Measurements from ENCODE around the gene DACH2. TPM values are rescaled to one million over a fixed set of nuclear protein-coding genes. Genes with fewer than 3 reads are reported as not detected.
"Not testable (repeated sequence)": the region's sequence is repeated elsewhere in the genome, so short reads cannot be mapped to it uniquely, and the experiment has no call there.

The DACH2 gene
- 0.17 TPM in 1 of 2 replicates, not detected in the other for polyA plus RNA-seq (2014; cell fraction: cytosol; rRNA removed)
- 0.05 TPM in 1 of 2 replicates, not detected in the other for polyA plus RNA-seq (2014; cell fraction: nucleus; rRNA removed)

DNA sequence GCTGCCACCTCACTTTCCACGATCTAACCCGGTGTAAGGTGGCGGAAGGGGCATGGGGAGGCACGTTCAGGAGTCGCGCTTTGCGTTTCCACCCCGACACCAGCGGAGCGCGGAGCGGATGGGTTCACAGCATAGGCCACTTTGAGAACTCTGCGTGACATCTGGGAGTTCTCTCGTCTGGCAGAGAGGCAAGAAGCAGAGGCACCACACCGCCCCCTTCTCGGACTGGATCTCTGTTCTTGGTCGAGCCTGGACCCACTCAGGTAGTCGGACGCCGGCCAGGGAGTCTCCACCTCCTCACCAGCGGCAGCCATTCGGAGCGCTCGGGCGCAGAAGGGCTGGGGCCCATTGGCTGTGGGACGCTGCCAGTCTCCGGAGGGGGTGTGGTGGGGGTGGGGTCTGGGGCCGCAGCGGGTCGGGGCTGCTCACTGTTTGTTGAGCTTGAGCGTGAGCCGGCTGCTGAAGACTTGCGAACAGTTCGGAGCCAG, at the start of gene DACH2:
DACH2 (plus strand) TSS at position 428 of the 488 bp plus-strand sequence.
- peak; percentile 66 for DNase-seq (ENCODE audit: low spot score)

- DNase-seq (ENCODE audit: low spot score) = no peak
Observed at GRCh38 chrX:86102341-86102740, 45.9 kb upstream of the DACH2 start.

DNA sequence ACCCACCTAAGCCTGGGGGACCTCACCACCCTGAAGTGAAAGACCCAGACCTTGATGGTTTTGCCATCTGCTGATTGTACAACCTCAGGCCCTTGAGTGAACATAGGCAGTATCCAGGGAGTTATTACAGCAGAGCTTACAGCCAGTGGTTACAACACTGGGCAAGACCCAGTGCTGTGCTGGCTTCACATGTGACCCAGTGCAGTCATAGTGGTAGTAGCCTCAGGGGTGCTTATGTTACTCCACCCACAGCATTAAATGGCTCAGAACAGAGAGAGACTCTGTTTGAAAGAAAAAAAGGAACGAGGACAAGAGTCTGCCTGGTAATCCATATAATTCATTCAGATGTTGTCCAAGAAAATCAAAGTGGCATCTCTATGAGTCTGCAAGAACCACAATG, 45.2 kb upstream of the DACH2 start:
- DNase-seq (ENCODE audit: low spot score) = no peak

- DNase-seq (ENCODE audit: low spot score) = no peak
Observed at GRCh38 chrX:86104526-86104925, 43.7 kb upstream of the DACH2 start.

DNA sequence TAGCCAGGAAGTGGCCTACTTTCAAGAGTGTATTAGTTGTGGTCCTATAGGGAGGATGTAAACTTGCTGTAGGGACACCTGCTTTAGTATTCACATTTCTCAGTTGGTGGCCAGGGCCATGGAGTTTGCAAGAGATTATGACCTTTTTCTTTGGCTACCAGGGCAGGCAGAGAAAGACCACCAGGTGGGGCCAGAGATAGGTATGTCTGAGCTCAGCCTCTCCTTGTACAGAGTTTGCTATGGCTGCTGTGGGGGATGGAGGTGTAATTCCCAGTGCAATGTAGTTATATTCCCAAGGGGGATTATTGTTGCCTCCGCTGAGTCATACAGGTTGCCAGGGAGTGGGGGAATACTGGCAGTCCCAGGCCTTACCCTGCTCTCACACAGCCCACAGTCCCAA, 26.3 kb upstream of the DACH2 start:
- DNase-seq (ENCODE audit: low spot score) = no peak

DNA sequence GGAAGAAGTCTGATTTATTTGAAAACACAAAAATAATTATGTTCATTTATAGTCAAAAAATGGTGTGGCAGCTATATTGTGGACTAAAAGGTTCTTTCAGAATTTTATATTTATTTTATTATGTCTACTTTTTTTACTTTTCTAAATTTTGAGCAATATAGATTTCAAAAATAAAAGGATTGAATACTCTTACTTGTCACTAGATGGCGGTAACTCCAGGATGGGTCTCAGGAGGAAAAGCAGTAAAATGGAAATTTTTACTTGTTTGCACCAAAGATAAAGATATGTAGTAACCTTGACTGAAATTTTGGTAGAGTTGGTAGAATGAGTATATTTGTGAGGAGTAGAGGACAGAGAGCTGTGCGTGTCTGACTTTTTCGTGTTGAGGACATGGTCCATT, 14.5 kb upstream of the DACH2 start:
- DNase-seq (ENCODE audit: low spot score) = no peak

GRCh38 chrX:86137071-86137470, 11.2 kb upstream of the DACH2 start:
- no peak for DNase-seq (ENCODE audit: low spot score)

GRCh38 chrX:86141786-86142185, 6.5 kb upstream of the DACH2 start:
- no peak for DNase-seq (ENCODE audit: low spot score)

DNA sequence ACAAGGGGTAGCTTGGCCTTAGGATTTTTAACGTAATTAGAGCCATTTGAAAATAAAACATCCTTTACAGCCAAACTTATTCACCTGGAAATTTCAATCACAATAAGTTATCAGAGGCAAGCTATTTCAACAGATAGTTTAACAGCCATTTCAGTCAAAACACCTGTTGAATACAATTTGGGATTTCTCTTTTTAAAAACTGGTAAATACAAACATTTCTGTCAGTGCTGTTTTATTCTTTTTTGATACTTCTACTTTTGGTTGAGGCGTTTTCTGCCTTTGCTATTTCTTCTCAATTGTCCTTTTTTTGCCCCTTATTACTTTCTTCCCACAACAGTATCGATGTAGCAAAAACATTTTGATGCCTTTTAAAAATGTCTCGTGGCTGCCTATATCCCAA, 2.1 kb upstream of the DACH2 start:
- DNase-seq (ENCODE audit: low spot score) = no peak

DNA sequence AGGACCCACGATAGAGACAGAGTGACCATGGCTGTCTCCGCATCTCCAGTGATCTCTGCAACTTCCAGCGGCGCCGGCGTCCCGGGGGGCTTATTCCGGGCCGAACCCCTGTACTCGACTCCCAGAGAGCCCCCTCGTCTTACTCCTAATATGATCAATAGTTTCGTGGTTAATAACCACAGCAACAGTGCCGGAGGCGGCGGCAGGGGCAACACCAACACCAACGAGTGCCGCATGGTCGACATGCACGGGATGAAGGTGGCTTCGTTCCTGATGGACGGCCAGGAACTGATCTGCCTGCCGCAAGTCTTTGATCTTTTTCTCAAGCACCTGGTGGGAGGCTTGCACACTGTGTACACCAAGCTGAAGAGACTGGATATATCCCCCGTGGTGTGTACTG, 343 bp downstream of the DACH2 start:
- no peak for DNase-seq (ENCODE audit: low spot score)

DNA sequence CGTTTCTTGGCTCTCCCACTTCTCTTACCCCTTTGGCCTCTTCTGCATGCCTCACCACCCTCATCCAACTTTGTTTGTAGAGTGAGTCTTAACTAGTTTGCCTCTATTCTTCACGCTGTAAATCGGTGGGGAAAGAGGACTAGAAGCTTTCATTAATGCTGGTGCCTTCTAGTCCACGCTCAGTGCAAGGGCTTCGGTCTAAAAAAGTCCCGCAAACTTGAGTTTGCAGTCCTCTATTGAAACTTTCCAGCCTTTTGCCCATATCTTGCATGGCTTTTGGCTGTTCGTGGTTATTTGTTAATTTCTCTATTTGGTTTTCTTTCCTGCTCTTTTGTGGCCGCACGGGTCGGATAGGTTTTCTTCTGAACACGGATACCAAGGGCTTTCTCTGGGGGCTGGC, 868 bp downstream of the DACH2 start:
- DNase-seq (ENCODE audit: low spot score) = no peak

DNA sequence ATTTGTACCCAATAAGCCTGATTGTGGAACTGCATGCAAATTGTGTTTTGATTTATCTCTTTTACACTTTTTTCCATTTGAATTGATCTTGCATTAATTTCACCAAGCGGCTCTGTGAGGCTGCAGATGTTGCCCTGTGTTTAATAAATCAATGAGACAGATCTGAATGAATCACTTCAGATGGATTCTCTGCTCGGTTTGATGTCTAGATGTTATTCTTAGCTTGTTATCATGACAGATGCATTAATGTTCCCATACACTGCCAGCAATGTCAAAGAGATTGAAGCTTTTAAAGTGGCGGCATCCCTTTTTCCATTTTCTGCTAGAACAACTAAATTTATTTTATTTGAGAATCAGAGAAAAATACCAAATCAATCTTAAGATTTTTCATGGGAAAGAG, 6.3 kb downstream of the DACH2 start:
- DNase-seq (ENCODE audit: low spot score) = no peak

GRCh38 chrX:86171366-86171765, 23.1 kb downstream of the DACH2 start:
- DNase-seq (ENCODE audit: low spot score) = peak; percentile 12

GRCh38 chrX:86178906-86179305, 30.7 kb downstream of the DACH2 start:
- no peak for DNase-seq (ENCODE audit: low spot score)

DNA sequence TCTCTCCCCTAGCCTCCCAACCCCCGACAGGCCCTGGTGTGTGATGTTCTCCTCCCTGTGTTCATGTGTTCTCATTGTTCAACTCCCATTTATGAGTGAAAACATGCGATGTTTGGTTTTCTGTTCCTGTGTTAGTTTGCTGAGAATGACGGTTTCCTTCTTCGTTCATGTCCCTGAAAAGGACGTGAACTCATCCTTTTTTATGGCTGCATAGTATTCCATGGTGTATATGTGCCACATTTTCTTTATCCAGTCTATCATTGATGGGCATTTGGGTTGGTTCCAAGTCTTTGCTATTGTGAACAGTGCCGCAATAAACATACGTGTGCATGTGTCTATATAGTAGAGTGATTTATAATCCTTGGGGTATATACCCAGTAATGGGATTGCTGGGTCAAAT, 33.1 kb downstream of the DACH2 start:
- not testable (repeated sequence) for DNase-seq (ENCODE audit: low spot score)

DNA sequence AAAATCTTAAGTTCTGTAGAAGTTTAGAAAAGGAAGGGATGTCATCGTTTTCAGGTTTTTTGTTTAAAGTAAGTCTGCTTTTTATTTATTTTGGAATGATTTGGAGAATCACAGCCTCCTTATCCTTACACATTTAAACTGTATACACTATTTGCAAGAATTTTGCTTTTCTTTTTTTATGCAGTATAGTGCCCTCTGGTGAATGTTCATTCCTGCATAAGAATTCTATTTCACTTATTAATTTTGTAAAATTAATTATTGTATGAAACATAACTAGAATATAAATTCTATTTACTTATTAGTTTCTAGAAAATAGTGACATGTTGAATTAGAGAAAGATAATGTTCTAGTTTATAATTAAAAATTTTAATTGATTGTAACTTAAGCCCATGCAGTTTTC, 44.6 kb downstream of the DACH2 start:
- no peak for DNase-seq (ENCODE audit: low spot score)

- no peak for DNase-seq (ENCODE audit: low spot score)
Observed at GRCh38 chrX:86194758-86195157, 46.5 kb downstream of the DACH2 start.

DNA sequence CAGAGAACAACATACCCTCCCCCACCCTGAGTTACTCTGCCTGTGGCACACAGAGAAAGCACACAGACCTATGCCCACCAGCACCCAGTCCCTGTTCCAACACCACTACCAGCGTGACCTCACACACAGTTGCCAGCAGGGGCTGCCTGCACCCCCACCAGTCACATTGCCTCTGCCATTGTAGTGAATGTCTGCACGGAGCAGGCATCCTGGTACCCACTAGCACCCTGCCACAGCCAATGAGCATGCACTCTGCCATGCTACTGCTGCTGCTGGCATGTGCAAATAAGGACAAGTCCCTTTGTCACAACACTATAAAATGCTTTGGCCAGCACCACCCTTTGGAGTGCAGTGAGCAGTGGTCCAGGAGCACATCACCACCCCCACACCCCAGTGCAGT, 47.1 kb downstream of the DACH2 start:
- DNase-seq (ENCODE audit: low spot score) = no peak

DNA sequence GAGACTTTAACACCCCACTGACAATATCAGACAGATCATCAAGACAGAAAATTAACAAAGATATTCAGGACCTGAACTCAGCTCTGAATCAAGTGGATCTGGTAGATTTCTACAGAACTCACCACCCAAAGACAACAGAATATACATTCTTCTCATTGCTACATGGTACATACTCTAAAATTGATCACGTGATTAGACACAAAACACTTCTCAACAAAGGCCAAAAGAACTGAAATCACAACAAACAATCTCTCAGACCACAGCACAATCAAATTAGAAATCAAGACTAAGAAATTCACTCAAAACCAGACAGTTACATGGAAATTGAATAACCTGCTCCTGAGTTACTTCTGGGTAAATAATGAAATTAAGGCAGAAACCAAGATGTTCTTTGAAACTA, 49.6 kb downstream of the DACH2 start:
- DNase-seq (ENCODE audit: low spot score) = no peak

DNA sequence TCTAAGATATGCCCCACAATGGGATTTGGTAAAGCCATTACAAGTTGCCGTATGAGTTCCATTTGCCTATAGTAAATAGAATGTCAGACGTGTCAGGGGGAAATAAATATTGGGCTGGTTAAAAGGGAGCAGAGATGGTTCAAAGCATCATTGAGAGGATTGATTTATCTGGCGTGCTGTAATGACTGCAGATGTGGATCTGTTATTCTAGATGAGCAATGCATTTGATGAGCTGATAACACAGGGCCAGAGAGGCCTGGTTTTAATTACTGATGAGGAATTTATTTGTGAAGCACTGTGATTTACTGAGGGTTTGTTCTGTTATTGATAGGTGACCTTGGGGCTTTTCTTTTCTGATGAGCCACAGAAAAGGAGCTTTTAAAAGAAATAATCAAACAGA, 62.5 kb downstream of the DACH2 start:
- DNase-seq (ENCODE audit: low spot score) = peak; percentile 46

DNA sequence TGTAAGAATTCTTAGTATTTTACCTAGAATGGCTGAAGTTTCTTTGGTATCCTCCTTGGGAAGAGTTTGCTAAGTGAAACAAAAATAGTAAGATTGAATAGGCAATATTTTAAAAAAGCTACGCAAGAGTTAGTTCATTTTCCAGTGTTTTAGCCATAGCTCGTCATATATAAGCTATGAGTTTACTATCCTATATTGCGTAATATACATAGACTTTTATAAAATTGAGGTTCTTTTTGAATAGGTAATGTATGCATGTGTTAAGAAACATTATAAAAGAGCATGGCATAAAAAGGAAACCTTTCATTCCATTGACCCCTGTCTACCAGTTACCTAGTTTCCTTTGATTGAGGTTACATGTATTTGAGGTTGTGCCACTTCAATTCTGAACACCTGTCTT, 67.0 kb downstream of the DACH2 start:
- no peak for DNase-seq (ENCODE audit: low spot score)

DNA sequence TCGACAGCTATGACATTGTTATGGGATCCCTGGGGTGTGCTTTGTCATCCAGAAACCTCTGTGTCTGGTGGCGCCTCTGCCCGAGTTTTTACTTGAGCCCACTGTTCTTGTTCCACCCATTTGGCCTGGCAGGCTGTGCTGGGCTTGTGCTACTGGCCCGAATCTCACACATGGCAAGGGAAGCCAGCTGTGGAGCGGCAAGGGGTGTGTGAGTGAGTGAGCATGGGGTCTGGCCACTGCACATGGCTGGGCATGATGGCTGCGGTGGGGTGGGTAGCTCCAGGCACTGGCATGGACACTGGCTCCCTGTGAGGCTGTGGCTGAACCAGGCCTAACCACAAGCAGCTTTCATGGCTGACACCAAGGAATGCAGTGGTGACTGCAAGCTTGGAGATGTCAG, 89.2 kb downstream of the DACH2 start:
- DNase-seq (ENCODE audit: low spot score) = no peak

DNA sequence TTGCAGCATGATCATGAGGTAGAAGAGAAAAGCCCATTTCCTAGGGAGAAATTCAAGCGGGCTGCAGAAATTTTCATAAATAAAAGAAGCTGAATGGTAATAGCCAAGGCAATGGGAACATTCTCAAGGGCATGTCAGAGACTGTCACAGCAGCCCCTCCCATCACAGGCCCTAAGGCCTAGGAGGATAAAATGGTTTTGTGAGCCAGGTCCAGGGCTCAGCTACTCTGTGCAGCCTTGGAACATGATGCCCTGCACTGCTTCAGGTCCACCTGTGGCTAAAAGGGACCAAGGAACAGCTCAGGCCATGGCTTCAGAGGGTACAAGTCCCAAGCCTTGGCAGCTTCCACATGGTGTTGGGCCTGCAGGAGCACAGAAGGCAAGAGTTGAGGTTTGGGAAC, 93.3 kb downstream of the DACH2 start:
- DNase-seq (ENCODE audit: low spot score) = no peak

GRCh38 chrX:86263526-86263925, 115.3 kb downstream of the DACH2 start:
- DNase-seq (ENCODE audit: low spot score) = no peak
